HEK293 (cell line): Measurements from ENCODE around the gene NSMCE1.
A peak's percentile ranks its signal among the peaks of the same experiment; 100 is the strongest.

Experiments
- CTCF ChIA-PET: fragments of 350-600 bp; formaldehyde crosslinking; extraction: SDS; loops from one replicate; lab custom pipeline; 2021; ENCODE audit warnings: antibody characterized with exemption; lab: Yijun Ruan, JAX
- POLR2A ChIA-PET: fragments of 300-600 bp; formaldehyde crosslinking; extraction: SDS; loops from one replicate; lab custom pipeline; 2020; ENCODE audit warnings: antibody characterized with exemption, inconsistent platforms; lab: Yijun Ruan, JAX
- H3K27ac ChIP-seq: fragments of 200-500 bp; sonication (Bioruptor generic); 2 replicates; pipeline ENCODE4 v1.5.1; 2014; ENCODE audit warnings: low read depth, low read length, control low read depth, inconsistent platforms; ENCODE audit errors: extremely low read depth
- H3K36me3 ChIP-seq, 2 experiments: fragments of 200-500 bp in 1 of 2; sonication (Bioruptor generic) in 1 of 2; 1 replicate in 1 of 2; 2 replicates in 1 of 2; pipeline ENCODE4 v1.5.1; 2014 to 2017; ENCODE audit warnings: inconsistent platforms in 2 of 2, low read length in 2 of 2; ENCODE audit not compliant: control insufficient read depth in 2 of 2, insufficient read depth in 1 of 2
- H3K4me1 ChIP-seq: fragments of 200-500 bp; sonication (Bioruptor generic); 2 replicates; pipeline ENCODE4 v1.5.1; 2014; ENCODE audit warnings: mild to moderate bottlenecking, low read length, inconsistent platforms; ENCODE audit not compliant: control insufficient read depth, insufficient read depth
- H3K4me3 ChIP-seq: 2 replicates; pipeline ENCODE4 v1.5.1; 2011; ENCODE audit warnings: low read depth, mild to moderate bottlenecking, control low read depth, low read length, moderate library complexity
- H3K9me3 ChIP-seq: fragments of 200-500 bp; sonication (Bioruptor generic); 2 replicates; pipeline ENCODE4 v1.5.1; 2014; ENCODE audit warnings: low read depth, low read length, inconsistent platforms; ENCODE audit not compliant: control insufficient read depth, insufficient read depth
- GLI4 ChIP-seq: fragments of 450-650 bp; formaldehyde crosslinking; IDR thresholded peaks from 2 replicates; pipeline ENCODE4 v1.5.1; 2016; ENCODE audit warnings: missing biosample characterization, missing genetic modification characterization
- ZBTB17 ChIP-seq: fragments of 450-650 bp; formaldehyde crosslinking; IDR thresholded peaks from 2 replicates; pipeline ENCODE4 v1.5.1; 2016; ENCODE audit warnings: missing biosample characterization, missing genetic modification characterization
- ZFHX2 ChIP-seq: fragments of 450-650 bp; formaldehyde crosslinking; conservative IDR thresholded peaks from 2 replicates; pipeline ENCODE4 v1.5.1; 2016; ENCODE audit warnings: missing biosample characterization, missing genetic modification characterization
- ZIC2 ChIP-seq: fragments of 450-650 bp; formaldehyde crosslinking; IDR thresholded peaks from 2 replicates; pipeline ENCODE4 v1.5.1; 2016; ENCODE audit warnings: missing biosample characterization, missing genetic modification characterization
- ZNF155 ChIP-seq: fragments of 450-650 bp; formaldehyde crosslinking; IDR thresholded peaks from 2 replicates; pipeline ENCODE4 v1.5.1; 2016; ENCODE audit warnings: missing biosample characterization, missing genetic modification characterization
- ZNF175 ChIP-seq: fragments of 450-650 bp; formaldehyde crosslinking; IDR thresholded peaks from 2 replicates; pipeline ENCODE4 v1.5.1; 2016; ENCODE audit warnings: missing biosample characterization, missing genetic modification characterization
- ZNF571 ChIP-seq: fragments of 450-650 bp; formaldehyde crosslinking; IDR thresholded peaks from 2 replicates; pipeline ENCODE4 v1.5.0; 2017; ENCODE audit warnings: missing biosample characterization, missing genetic modification characterization
- ZNF623 ChIP-seq: fragments of 450-650 bp; formaldehyde crosslinking; IDR thresholded peaks from 2 replicates; pipeline ENCODE4 v1.5.1; 2016; ENCODE audit warnings: missing biosample characterization, missing genetic modification characterization
- TF ChIP-seq, protein P1 (sequence below): fragments of 450-650 bp; formaldehyde crosslinking; IDR thresholded peaks from 2 replicates; pipeline ENCODE4; 2016; ENCODE audit warnings: missing biosample characterization, missing genetic modification characterization
- TF ChIP-seq, protein P2 (sequence below): fragments of 450-650 bp; IDR thresholded peaks from 2 replicates; pipeline ENCODE4 v1.5.1; 2018; ENCODE audit warnings: missing biosample characterization, mild to moderate bottlenecking, missing genetic modification characterization
- TF ChIP-seq, protein P3 (sequence below): fragments of 450-650 bp; formaldehyde crosslinking; IDR thresholded peaks from 2 replicates; pipeline ENCODE4 v1.5.1; 2016; ENCODE audit warnings: missing biosample characterization, missing genetic modification characterization
- TF ChIP-seq, protein P4 (sequence below): fragments of 450-650 bp; formaldehyde crosslinking; optimal IDR thresholded peaks from 2 replicates; pipeline ENCODE3; 2016; ENCODE audit warnings: missing biosample characterization, mild to moderate bottlenecking, missing genetic modification characterization
- TF ChIP-seq, protein P5 (sequence below): fragments of 450-650 bp; formaldehyde crosslinking; IDR thresholded peaks from 2 replicates; pipeline ENCODE4 v1.5.1; 2016; ENCODE audit warnings: missing biosample characterization, missing genetic modification characterization

NSMCE1 gene

DNA sequence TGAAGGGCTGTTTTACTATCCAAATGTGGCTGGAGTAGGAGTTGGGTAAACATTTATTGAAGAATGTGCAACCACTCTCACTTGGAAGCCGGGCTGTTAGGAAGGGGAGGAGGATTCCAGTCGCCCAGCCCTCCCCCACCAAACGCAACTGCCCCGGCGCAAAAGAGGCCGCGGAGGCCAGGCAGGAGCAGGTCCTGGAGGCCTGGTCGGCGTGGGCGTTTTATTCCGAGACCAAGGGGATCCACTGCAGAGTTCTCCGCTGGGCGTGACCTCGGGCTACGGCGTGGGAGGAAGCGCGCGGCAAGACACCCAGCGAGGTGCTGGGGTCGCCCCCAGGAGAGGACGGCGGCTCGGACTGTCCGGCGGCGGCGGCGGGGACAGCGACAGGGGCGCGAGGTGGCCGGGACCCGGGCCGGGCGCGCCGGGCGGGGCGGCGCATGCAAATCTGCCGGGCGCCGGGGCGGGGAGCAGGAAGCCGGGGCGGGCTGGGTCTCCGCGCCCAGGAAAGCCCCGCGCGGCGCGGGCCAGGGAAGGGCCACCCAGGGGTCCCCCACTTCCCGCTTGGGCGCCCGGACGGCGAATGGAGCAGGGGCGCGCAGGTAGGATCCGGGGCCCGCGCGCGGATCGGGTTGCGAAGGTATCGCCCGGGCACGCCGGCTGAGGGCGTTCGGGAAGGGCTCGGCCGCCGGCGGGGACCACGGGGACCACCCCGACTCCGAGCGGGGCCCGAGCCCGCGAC lies 45.0 kb upstream of the NSMCE1 start, which contains the start of gene IL4R (continued):
- TF ChIP-seq, protein P1, sequence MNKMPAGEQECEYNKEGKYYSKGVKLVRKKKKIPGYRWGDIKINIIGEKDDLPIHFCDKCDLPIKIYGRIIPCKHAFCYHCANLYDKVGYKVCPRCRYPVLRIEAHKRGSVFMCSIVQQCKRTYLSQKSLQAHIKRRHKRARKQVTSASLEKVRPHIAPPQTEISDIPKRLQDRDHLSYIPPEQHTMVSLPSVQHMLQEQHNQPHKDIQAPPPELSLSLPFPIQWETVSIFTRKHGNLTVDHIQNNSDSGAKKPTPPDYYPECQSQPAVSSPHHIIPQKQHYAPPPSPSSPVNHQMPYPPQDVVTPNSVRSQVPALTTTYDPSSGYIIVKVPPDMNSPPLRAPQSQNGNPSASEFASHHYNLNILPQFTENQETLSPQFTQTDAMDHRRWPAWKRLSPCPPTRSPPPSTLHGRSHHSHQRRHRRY (tag by site-specific recombination): no peak
- TF ChIP-seq, protein P2, sequence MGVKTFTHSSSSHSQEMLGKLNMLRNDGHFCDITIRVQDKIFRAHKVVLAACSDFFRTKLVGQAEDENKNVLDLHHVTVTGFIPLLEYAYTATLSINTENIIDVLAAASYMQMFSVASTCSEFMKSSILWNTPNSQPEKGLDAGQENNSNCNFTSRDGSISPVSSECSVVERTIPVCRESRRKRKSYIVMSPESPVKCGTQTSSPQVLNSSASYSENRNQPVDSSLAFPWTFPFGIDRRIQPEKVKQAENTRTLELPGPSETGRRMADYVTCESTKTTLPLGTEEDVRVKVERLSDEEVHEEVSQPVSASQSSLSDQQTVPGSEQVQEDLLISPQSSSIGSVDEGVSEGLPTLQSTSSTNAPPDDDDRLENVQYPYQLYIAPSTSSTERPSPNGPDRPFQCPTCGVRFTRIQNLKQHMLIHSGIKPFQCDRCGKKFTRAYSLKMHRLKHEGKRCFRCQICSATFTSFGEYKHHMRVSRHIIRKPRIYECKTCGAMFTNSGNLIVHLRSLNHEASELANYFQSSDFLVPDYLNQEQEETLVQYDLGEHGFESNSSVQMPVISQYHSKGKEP (tag by site-specific recombination): no peak
- TF ChIP-seq ZBTB17 (tag by site-specific recombination) (0 out of 2 replicates have a peak, but pooled peaks have one; percentile 26), ZFHX2 (tag by site-specific recombination) (peak; percentile 87), ZNF571 (tag by site-specific recombination) (no peak), GLI4 (tag by site-specific recombination) (no peak), ZNF155 (tag by site-specific recombination) (no peak)
- TF ChIP-seq, protein P3, sequence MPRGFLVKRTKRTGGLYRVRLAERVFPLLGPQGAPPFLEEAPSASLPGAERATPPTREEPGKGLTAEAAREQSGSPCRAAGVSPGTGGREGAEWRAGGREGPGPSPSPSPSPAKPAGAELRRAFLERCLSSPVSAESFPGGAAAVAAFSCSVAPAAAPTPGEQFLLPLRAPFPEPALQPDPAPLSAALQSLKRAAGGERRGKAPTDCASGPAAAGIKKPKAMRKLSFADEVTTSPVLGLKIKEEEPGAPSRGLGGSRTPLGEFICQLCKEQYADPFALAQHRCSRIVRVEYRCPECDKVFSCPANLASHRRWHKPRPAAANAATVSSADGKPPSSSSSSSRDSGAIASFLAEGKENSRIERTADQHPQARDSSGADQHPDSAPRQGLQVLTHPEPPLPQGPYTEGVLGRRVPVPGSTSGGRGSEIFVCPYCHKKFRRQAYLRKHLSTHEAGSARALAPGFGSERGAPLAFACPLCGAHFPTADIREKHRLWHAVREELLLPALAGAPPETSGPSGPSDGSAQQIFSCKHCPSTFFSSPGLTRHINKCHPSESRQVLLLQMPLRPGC (tag by site-specific recombination): no peak
- TF ChIP-seq, protein P4, sequence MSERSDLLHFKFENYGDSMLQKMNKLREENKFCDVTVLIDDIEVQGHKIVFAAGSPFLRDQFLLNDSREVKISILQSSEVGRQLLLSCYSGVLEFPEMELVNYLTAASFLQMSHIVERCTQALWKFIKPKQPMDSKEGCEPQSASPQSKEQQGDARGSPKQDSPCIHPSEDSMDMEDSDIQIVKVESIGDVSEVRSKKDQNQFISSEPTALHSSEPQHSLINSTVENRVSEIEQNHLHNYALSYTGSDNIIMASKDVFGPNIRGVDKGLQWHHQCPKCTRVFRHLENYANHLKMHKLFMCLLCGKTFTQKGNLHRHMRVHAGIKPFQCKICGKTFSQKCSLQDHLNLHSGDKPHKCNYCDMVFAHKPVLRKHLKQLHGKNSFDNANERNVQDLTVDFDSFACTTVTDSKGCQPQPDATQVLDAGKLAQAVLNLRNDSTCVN (tag by site-specific recombination): peak; percentile 76
- TF ChIP-seq, protein P5, sequence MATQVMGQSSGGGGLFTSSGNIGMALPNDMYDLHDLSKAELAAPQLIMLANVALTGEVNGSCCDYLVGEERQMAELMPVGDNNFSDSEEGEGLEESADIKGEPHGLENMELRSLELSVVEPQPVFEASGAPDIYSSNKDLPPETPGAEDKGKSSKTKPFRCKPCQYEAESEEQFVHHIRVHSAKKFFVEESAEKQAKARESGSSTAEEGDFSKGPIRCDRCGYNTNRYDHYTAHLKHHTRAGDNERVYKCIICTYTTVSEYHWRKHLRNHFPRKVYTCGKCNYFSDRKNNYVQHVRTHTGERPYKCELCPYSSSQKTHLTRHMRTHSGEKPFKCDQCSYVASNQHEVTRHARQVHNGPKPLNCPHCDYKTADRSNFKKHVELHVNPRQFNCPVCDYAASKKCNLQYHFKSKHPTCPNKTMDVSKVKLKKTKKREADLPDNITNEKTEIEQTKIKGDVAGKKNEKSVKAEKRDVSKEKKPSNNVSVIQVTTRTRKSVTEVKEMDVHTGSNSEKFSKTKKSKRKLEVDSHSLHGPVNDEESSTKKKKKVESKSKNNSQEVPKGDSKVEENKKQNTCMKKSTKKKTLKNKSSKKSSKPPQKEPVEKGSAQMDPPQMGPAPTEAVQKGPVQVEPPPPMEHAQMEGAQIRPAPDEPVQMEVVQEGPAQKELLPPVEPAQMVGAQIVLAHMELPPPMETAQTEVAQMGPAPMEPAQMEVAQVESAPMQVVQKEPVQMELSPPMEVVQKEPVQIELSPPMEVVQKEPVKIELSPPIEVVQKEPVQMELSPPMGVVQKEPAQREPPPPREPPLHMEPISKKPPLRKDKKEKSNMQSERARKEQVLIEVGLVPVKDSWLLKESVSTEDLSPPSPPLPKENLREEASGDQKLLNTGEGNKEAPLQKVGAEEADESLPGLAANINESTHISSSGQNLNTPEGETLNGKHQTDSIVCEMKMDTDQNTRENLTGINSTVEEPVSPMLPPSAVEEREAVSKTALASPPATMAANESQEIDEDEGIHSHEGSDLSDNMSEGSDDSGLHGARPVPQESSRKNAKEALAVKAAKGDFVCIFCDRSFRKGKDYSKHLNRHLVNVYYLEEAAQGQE: 0 out of 2 replicates have a peak, but pooled peaks have one; percentile 29

DNA sequence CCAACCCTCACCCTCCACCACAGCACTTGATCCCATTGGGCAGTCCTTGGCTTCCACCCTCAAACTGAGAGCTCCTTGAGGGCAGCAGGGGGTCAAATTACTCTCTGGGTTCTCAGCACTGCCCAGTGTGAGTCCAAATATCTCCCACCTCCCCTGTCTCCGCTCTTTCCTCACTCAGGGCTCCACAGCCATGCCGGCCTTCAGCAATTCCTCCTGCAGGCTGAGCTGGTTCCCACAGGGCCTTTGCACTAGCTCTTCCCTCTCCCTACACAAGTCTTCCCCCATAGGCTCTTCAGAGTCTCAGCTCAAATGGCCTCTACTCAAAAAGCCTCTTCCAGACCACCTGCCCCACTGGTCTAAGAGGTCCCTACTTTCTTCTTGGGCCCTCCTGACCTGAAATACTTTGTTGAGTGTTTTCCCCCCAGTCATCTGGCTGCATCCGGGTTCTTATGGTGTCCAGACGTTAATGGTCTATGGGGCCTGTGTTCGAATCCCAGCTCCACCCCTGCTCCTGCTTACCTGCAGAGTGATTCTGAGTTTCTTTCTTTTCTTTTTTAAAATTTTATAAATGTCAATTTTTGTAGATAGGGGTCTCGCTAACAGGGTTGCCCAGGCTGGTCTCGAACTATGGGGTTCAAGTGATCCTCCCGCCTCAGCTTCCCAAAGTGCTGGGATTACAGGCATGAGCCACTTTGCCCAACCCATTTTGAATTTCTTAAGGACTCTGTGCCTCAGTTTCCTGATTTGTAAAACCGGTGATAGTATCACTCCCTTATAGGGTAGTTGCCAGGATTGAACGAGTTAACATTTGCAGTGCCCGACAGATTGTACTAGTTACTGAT lies 44.2 kb upstream of the NSMCE1 start:
- ChIA-PET CTCF (interaction anchor here (0.7 kb wide), 2 partner anchors 9 to 133 kb away, joined by 4 to 6 read pairs; no protein-coding TSS in a partner anchor), POLR2A (no interaction called here)
- Histone ChIP-seq H3K27ac (no peak overlapping the region), H3K4me3 (no peak overlapping the region; the same call in 1 of the 2 replicates), H3K4me1 (no peaks in the 10 kb centered on the region)
- TF ChIP-seq ZNF623 (tag by site-specific recombination) (peak; percentile 77), ZIC2 (tag by site-specific recombination) (peak; percentile 55), ZNF175 (no peak)
- TF ChIP-seq, all 188 proteins: peak for 2
- H3K9me3 ChIP-seq: no peaks in the 10 kb centered on the region
- H3K36me3 ChIP-seq: no peaks in the 10 kb centered on the region
